Stimulated activated CD8-positive, alpha-beta memory T cell treated with anti-CD3 and anti-CD28 coated beads, Interleukin-2, amount 100 ng/mL, for 48 hours (primary cell): Measurements from ENCODE around the gene DMBT1.

ENCODE experiments used
- DNase-seq, 2 donors: peaks; one replicate each; pipeline ENCODE4 v3.0.0-alpha.2; 2020; ENCODE audit warnings: low read depth in 2 of 2

DMBT1 gene

GRCh38 chr10:122560279-122560804 is at the start of gene DMBT1:
Gene DMBT1 (plus strand): TSS chr10:122560754. CDS start chr10:122560771, 17 bp downstream.
- DNase-seq, result no peak

GRCh38 chr10:122513053-122513452 is 47.5 kb upstream of the DMBT1 start:
- no peak for DNase-seq

GRCh38 chr10:122514045-122514840 is 46.3 kb upstream of the DMBT1 start:
- no peak for DNase-seq

- DNase-seq, result no peak
Measured at GRCh38 chr10:122515022-122515424, 45.5 kb upstream of the DMBT1 start.

DNA sequence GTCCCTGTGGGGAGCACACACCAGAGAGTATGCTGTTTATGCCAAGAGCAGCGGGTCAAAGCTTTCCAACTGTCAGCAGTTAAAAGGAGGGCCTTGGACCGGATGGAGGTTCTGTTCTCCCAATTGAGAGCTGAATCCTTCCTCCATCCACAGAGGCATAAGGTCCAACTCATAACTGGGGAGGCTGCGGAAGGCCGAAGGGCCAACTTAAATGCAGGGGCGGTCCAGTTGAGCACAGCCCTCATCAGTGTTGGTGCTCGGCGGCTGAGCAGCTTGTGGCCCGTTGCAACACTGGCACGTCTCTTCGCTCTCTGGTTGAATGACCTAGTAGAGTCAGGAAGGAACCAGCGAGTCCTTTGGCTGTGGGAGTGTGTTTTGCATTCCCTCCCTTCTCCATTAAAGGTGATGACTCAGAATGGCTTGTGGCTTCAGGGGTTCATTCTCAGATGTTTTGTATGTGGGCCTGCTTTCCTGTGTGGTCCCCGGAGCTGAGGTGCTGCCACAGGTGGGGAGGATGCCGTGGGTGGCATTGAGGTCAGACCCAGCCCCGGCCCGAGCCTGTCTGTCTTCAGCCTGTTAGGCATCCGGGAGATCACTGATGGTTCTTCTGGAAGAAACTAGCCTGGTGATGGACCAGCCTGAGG is 44.8 kb upstream of the DMBT1 start:
- DNase-seq, result peak; percentile 32 to 62

DNA sequence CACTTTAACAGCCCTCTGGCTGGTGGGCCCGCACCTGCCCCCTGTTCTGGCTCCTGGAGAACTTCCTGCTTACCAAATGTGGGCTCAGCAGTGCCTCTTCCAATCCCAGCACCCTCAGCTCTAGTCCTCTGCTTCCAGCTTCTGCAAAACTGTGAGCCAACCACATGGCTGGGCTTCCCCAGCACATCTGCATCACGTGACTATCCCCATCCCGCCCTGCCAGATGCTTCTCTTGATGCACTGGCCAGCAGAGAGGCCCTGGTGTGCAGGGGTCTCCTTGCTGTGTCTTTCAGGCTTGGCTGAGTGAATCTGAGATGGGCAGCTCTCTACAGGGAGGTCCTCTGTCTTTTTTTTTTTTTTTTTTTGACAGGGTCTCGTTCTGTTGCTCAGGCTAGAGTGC is 43.8 kb upstream of the DMBT1 start:
- DNase-seq, result no peak

GRCh38 chr10:122519144-122519543 is 41.4 kb upstream of the DMBT1 start:
- DNase-seq, result no peak

DNA sequence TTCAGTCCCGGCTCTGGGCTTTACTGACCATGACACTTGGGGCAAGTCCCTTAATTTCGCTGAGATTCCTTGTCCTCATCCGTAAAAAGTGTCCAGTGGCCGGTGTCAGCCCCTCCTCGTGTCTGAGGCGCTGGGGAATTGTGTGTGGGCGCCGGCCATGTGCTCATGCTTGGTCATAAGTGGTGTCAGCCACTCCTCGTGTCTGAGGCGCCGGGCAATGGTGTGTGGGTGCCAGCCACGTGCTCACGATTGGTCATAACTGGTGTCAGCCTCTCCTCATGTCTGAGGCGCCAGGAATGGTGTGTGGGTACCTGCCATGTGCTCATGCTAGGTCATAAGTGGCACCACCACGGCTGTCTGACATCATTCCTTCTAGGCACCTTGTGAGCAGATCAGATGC is 40.7 kb upstream of the DMBT1 start:
- no peak for DNase-seq

- DNase-seq, result no peak
Measured at GRCh38 chr10:122521011-122521410, 39.5 kb upstream of the DMBT1 start.

- DNase-seq, result no peak
Measured at GRCh38 chr10:122524811-122525210, 35.7 kb upstream of the DMBT1 start.

DNA sequence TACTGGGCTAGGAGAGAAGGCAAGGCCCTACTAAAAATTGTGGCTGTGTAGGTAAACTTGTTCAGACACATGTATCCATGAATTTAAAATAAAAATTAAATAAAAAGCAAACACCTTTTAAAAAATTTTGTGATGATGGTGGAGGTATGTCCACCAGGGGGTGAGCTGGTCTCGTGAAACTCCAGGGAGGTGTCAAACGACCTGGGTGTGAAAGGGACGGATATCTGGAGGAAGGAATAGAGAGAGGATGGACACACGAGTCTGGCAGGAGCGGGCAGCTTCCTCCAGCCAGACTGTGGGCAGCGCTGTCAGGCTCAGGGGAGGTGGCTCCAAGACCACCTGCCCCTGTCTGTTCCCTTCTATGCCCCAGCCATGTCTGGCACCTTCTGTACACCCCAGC is 34.8 kb upstream of the DMBT1 start:
- no peak for DNase-seq

DNA sequence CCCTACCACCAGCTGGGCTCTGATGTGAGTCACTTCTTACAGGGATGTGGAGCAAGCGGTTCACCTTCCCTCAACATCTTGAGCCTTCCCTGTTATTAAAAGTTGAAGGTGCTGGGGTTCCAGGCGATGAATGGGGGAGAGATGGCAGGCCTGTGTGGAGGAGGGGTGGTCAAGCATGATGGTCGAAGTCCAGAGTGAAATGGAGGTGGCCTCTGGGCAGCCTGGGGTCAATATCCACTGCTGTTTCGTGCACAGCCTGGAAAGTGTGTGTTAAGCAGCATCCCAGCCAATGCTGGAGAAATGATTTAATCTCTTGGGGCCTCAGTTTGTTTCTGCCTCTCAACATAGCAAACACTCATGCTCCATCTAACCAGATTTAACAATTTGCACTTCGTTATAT is 33.7 kb upstream of the DMBT1 start:
- DNase-seq, result no peak

- no peak for DNase-seq
Measured at GRCh38 chr10:122530177-122530576, 30.4 kb upstream of the DMBT1 start.

- no peak for DNase-seq
Measured at GRCh38 chr10:122531261-122531660, 29.3 kb upstream of the DMBT1 start.

GRCh38 chr10:122531939-122532338 is 28.6 kb upstream of the DMBT1 start:
- no peak for DNase-seq

- DNase-seq, result no peak
Measured at GRCh38 chr10:122532601-122533296, 27.8 kb upstream of the DMBT1 start.

GRCh38 chr10:122537545-122537944 is 23.0 kb upstream of the DMBT1 start:
- no peak for DNase-seq

GRCh38 chr10:122541541-122542002 is 19.0 kb upstream of the DMBT1 start:
- no peak for DNase-seq

GRCh38 chr10:122543676-122544445 is 16.7 kb upstream of the DMBT1 start:
- no peak for DNase-seq

DNA sequence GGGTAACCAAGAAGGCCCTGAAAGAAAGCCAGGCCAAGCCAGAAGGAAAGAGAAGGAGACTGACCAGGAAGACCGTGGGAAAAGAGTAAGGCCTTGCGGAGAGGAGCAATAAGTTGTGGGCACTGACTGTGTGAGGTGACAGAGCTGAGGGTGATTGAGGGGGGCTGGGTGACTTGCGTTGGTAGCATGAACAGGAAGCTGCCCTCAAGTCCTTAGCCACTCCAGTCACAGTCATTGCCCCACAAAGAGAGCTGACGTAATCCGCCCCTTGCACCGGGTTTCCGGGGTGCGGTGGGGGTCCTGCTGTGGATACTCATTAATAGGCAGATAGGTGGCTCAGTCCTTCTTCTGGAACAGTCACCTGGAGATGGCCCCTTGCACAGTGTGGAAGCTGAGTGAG is 16.1 kb upstream of the DMBT1 start:
- DNase-seq, result no peak

- DNase-seq, result no peak
Measured at GRCh38 chr10:122546242-122546641, 14.3 kb upstream of the DMBT1 start.
